ENCODE results near the gene POU2AF2.

DNA sequence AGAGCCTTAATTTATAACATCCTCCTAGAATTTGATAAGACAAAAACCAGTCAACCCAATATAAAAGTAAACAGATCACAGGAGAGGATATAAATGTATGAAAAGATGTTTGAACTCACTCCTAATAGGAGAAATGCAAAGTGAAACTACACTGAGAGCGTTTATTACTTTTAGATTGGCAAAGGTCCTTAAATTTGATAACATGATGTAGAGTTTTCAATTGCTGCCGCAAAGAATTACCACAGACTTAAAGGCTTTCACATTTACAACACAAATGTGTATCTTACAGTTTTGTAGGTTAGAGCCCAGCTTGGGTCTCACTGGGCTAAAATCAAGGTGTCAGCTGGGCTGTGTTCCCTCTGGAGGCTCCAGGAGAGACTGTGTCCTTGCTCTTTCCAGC is 9.1 kb upstream of the POU2AF2 start:
- no peak for TF ChIP-seq FOXM1 (IDR thresholded peaks at IDR 0.05; ENCODE audit: borderline replicate concordance)
- TF ChIP-seq L3MBTL2 (conservative IDR thresholded peaks at IDR 0.05) = no peak
- no peak for TF ChIP-seq SP1 (IDR thresholded peaks at IDR 0.05)
- no peak for TF ChIP-seq ELF4 (IDR thresholded peaks at IDR 0.05)
- no peak for TF ChIP-seq FOXK2 (IDR thresholded peaks at IDR 0.05)
- TF ChIP-seq FOXA1 (IDR thresholded peaks at IDR 0.05) = no peak
- TF ChIP-seq, protein P1, sequence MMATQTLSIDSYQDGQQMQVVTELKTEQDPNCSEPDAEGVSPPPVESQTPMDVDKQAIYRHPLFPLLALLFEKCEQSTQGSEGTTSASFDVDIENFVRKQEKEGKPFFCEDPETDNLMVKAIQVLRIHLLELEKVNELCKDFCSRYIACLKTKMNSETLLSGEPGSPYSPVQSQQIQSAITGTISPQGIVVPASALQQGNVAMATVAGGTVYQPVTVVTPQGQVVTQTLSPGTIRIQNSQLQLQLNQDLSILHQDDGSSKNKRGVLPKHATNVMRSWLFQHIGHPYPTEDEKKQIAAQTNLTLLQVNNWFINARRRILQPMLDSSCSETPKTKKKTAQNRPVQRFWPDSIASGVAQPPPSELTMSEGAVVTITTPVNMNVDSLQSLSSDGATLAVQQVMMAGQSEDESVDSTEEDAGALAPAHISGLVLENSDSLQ (IDR thresholded peaks at IDR 0.05) = no peak
- no peak for TF ChIP-seq HDGF (IDR thresholded peaks at IDR 0.05; ENCODE audit: borderline replicate concordance)
- no peak for TF ChIP-seq SUZ12 (IDR thresholded peaks at IDR 0.05)
- TF ChIP-seq BHLHE40 (IDR thresholded peaks at IDR 0.05; ENCODE audit: borderline replicate concordance) = no peak
